Gastrocnemius medialis (tissue), 4 donors: ENCODE data around the gene HACD2.

Source experiments
- POLR2A ChIP-seq, 2 donors: fragments of 450-650 bp; IDR thresholded peaks; one replicate each; pipeline ENCODE4 v1.6.1; 2017; ENCODE audit warnings: antibody characterized with exemption in 2 of 2, mild to moderate bottlenecking in 2 of 2, moderate library complexity in 2 of 2
- TF ChIP-seq, protein P1 (sequence below), 5 experiments: fragments of 450-650 bp in 3 of 5; fragments of 200-600 bp in 2 of 5; sonication (generic) in 2 of 5; IDR thresholded peaks in 4 of 5; conservative IDR thresholded peaks in 1 of 5; 1 replicate in 4 of 5; 2 replicates in 1 of 5; pipeline ENCODE4 v1.5.1; 2016 to 2019; ENCODE audit warnings: antibody characterized with exemption in 5 of 5, mild to moderate bottlenecking in 3 of 5, moderate library complexity in 3 of 5

DNA sequence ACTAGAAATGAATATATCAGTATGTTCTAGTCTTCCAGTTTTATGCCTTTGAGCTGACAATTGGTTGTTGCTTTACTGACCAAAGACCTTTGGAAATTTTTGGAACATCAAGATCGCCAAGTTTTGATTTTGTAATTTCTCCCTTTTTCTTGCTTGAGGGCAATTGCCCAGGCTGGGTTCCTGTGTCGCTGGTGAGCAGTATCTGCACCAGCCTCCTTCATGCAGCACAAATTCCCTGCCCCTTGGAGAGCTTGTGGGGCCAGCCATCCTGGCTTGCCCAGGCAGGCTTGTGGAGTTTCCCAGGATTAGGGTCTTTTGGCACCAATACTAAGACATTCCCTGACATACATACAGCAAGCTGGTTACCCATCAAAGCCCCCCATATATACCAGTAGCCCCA lies 37.9 kb upstream of the HACD2 start:
- TF ChIP-seq, protein P1, sequence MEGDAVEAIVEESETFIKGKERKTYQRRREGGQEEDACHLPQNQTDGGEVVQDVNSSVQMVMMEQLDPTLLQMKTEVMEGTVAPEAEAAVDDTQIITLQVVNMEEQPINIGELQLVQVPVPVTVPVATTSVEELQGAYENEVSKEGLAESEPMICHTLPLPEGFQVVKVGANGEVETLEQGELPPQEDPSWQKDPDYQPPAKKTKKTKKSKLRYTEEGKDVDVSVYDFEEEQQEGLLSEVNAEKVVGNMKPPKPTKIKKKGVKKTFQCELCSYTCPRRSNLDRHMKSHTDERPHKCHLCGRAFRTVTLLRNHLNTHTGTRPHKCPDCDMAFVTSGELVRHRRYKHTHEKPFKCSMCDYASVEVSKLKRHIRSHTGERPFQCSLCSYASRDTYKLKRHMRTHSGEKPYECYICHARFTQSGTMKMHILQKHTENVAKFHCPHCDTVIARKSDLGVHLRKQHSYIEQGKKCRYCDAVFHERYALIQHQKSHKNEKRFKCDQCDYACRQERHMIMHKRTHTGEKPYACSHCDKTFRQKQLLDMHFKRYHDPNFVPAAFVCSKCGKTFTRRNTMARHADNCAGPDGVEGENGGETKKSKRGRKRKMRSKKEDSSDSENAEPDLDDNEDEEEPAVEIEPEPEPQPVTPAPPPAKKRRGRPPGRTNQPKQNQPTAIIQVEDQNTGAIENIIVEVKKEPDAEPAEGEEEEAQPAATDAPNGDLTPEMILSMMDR (IDR thresholded peaks at IDR 0.05 in 4 of 5, conservative IDR thresholded peaks at IDR 0.05 in 1 of 5) = no peak
- no peak for TF ChIP-seq POLR2A (IDR thresholded peaks at IDR 0.05)
